ENCODE results near the gene MOCS1. TPM values are rescaled to one million over a fixed set of nuclear protein-coding genes. Genes with fewer than 3 reads are reported as not detected.

MOCS1 gene
- polyA plus RNA-seq, 1 of the 3 experiments (the other 2 are of a cell fraction): 4.2 TPM

DNA sequence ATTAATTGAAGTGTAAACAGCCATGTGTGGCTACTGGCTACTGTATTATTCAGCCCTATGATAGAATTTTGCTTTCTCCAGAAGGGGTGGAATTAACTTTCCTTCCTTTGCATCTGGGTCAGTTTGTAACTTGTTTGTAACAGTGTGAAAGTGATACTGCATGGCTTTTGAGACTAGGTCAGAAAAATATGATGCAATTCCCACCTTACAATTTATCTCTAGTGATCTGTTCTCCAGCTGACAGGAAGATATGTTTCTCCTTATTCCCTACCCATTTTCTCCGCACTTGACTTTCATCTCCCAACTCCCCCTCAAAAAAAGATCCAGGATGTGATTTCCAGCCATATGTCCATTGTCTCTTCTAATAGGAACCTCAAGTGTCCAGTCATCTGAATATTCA lies 2.6 kb upstream of the MOCS1 start:
- no peak overlapping the region for H3K9ac ChIP-seq
- H3K9me3 ChIP-seq: no peaks in the 10 kb centered on the region
- no peak overlapping the region for H3K4me3 ChIP-seq (ENCODE audit: low read depth in 2 of 2, low read length in 1 of 2)
- TF ChIP-seq MEF2A (IDR thresholded peaks at IDR 0.05; ENCODE audit: borderline replicate concordance, low read depth) (no peak), MXI1 (IDR thresholded peaks at IDR 0.05; ENCODE audit: low read depth, low read length) (no peak), TEAD4 (IDR thresholded peaks at IDR 0.05; ENCODE audit: borderline replicate concordance, insufficient read depth) (no peak), JUND (IDR thresholded peaks at IDR 0.05) (no peak), RAD21 (IDR thresholded peaks at IDR 0.05; ENCODE audit: low read length) (no peak), RCOR1 (IDR thresholded peaks at IDR 0.05; ENCODE audit: low read length) (no peak), RXRA (IDR thresholded peaks at IDR 0.05; ENCODE audit: borderline replicate concordance, low read depth) (no peak), SIN3A (IDR thresholded peaks at IDR 0.05; ENCODE audit: borderline replicate concordance, low read depth, low read length) (no peak), NRF1 (IDR thresholded peaks at IDR 0.05; ENCODE audit: low read depth, low read length) (no peak)
- TF ChIP-seq, protein P1, sequence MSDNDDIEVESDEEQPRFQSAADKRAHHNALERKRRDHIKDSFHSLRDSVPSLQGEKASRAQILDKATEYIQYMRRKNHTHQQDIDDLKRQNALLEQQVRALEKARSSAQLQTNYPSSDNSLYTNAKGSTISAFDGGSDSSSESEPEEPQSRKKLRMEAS (IDR thresholded peaks at IDR 0.05; ENCODE audit: low read depth): no peak
- TF ChIP-seq, protein P2, sequence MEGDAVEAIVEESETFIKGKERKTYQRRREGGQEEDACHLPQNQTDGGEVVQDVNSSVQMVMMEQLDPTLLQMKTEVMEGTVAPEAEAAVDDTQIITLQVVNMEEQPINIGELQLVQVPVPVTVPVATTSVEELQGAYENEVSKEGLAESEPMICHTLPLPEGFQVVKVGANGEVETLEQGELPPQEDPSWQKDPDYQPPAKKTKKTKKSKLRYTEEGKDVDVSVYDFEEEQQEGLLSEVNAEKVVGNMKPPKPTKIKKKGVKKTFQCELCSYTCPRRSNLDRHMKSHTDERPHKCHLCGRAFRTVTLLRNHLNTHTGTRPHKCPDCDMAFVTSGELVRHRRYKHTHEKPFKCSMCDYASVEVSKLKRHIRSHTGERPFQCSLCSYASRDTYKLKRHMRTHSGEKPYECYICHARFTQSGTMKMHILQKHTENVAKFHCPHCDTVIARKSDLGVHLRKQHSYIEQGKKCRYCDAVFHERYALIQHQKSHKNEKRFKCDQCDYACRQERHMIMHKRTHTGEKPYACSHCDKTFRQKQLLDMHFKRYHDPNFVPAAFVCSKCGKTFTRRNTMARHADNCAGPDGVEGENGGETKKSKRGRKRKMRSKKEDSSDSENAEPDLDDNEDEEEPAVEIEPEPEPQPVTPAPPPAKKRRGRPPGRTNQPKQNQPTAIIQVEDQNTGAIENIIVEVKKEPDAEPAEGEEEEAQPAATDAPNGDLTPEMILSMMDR (IDR thresholded peaks at IDR 0.05): no peak
- 83% methylated on average over 1 of the region's 1 CpG for WGBS (ENCODE audit: low lambda C conversion rate)
- H3K27me3 ChIP-seq (ENCODE audit: insufficient read depth): no peaks in the 10 kb centered on the region
- H3K9me2 ChIP-seq: no peaks in the 10 kb centered on the region
- ChIA-PET POLR2A (no interaction called here), CTCF (interaction anchor here (1.3 kb wide), 1 partner anchor 12 kb away, joined by 3 read pairs; no protein-coding TSS in a partner anchor)
- H3K4me2 ChIP-seq: no peak overlapping the region
- peaks cover 0 to 9% of the 10 kb centered on the region in 2 experiments; a peak in 3 of 4 replicates for H3K4me1 ChIP-seq (ENCODE audit: control insufficient read depth in 1 of 2, insufficient read depth in 2 of 2, low read depth in 1 of 2, low read length in 1 of 2)
- H3F3A ChIP-seq (replicated peaks; ENCODE audit: insufficient read depth): no peaks in the 10 kb centered on the region
- peaks cover 6% of the 10 kb centered on the region; the same call in 1 of the 2 replicates for H3K79me2 ChIP-seq (ENCODE audit: insufficient read depth)
- H4K20me1 ChIP-seq (ENCODE audit: insufficient read depth): no peaks in the 10 kb centered on the region
- no peak overlapping the region for H3K27ac ChIP-seq (ENCODE audit: low read depth in 2 of 2, low read length in 1 of 2)
- DNase-seq: no peak
- H2AFZ ChIP-seq (ENCODE audit: low read depth): no peak overlapping the region
- no peaks in the 10 kb centered on the region for H3K36me3 ChIP-seq (replicated peaks in 1 of 2; ENCODE audit: control insufficient read depth in 1 of 2, insufficient read depth in 2 of 2, low read length in 1 of 2)

DNA sequence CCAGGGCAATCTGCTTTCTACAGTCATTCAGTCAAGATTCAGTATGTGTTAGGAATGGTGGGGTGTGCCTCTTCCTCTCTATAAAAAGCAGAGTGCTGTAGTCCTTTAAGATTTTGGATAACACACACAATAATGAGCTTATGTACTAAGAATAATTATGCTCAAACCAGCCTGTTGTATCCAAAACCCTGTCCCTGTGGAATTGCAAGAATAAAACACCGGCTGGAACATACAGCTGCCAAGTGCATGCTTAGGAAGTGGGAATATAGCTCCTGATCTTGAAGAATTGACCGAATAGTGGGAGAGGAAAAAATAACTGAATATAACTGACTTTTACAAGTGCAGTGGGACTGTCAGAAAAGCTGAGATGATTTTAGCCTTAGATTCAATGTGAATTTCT lies 979 bp upstream of the MOCS1 start:
- Histone ChIP-seq H3K79me2 (ENCODE audit: insufficient read depth) (peaks cover 6% of the 10 kb centered on the region; the same call in 1 of the 2 replicates), H3K9me3 (no peaks in the 10 kb centered on the region), H3K36me3 (replicated peaks in 1 of 2; ENCODE audit: control insufficient read depth in 1 of 2, insufficient read depth in 2 of 2, low read length in 1 of 2) (no peaks in the 10 kb centered on the region), H3K27ac (ENCODE audit: low read depth in 2 of 2, low read length in 1 of 2) (no peak overlapping the region), H3K27me3 (ENCODE audit: insufficient read depth) (no peaks in the 10 kb centered on the region), H3K9me2 (no peaks in the 10 kb centered on the region), H3K4me3 (ENCODE audit: low read depth in 2 of 2, low read length in 1 of 2) (no peak overlapping the region), H2AFZ (ENCODE audit: low read depth) (no peak overlapping the region), H3K9ac (no peak overlapping the region), H3K4me1 (ENCODE audit: control insufficient read depth in 1 of 2, insufficient read depth in 2 of 2, low read depth in 1 of 2, low read length in 1 of 2) (peaks cover 0 to 9% of the 10 kb centered on the region in 2 experiments; a peak in 3 of 4 replicates), H3F3A (replicated peaks; ENCODE audit: insufficient read depth) (no peaks in the 10 kb centered on the region), H3K4me2 (no peak overlapping the region), H4K20me1 (ENCODE audit: insufficient read depth) (no peaks in the 10 kb centered on the region)
- CTCF ChIA-PET: no interaction called here
- 64% methylated on average over 2 of the region's 2 CpGs for WGBS (ENCODE audit: low lambda C conversion rate)
- DNase-seq: no peak
- POLR2A ChIA-PET: interaction anchor here (2.2 kb wide), 1 partner anchor 12 kb away, joined by 8 read pairs; no protein-coding TSS in a partner anchor
- TF ChIP-seq RXRA (IDR thresholded peaks at IDR 0.05; ENCODE audit: borderline replicate concordance, low read depth): no peak
- TF ChIP-seq, protein P3, sequence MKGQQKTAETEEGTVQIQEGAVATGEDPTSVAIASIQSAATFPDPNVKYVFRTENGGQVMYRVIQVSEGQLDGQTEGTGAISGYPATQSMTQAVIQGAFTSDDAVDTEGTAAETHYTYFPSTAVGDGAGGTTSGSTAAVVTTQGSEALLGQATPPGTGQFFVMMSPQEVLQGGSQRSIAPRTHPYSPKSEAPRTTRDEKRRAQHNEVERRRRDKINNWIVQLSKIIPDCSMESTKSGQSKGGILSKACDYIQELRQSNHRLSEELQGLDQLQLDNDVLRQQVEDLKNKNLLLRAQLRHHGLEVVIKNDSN (IDR thresholded peaks at IDR 0.05; ENCODE audit: borderline replicate concordance, low read depth): no peak
- TF ChIP-seq, protein P4, sequence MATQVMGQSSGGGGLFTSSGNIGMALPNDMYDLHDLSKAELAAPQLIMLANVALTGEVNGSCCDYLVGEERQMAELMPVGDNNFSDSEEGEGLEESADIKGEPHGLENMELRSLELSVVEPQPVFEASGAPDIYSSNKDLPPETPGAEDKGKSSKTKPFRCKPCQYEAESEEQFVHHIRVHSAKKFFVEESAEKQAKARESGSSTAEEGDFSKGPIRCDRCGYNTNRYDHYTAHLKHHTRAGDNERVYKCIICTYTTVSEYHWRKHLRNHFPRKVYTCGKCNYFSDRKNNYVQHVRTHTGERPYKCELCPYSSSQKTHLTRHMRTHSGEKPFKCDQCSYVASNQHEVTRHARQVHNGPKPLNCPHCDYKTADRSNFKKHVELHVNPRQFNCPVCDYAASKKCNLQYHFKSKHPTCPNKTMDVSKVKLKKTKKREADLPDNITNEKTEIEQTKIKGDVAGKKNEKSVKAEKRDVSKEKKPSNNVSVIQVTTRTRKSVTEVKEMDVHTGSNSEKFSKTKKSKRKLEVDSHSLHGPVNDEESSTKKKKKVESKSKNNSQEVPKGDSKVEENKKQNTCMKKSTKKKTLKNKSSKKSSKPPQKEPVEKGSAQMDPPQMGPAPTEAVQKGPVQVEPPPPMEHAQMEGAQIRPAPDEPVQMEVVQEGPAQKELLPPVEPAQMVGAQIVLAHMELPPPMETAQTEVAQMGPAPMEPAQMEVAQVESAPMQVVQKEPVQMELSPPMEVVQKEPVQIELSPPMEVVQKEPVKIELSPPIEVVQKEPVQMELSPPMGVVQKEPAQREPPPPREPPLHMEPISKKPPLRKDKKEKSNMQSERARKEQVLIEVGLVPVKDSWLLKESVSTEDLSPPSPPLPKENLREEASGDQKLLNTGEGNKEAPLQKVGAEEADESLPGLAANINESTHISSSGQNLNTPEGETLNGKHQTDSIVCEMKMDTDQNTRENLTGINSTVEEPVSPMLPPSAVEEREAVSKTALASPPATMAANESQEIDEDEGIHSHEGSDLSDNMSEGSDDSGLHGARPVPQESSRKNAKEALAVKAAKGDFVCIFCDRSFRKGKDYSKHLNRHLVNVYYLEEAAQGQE (IDR thresholded peaks at IDR 0.05; ENCODE audit: low read depth, low read length): no peak
- no peak for TF ChIP-seq SMC3 (IDR thresholded peaks at IDR 0.05; ENCODE audit: low read depth, low read length)
- TF ChIP-seq RCOR1 (IDR thresholded peaks at IDR 0.05; ENCODE audit: low read length): no peak
- TF ChIP-seq RAD21 (IDR thresholded peaks at IDR 0.05; ENCODE audit: low read length): no peak
- TF ChIP-seq SIN3A (IDR thresholded peaks at IDR 0.05; ENCODE audit: borderline replicate concordance, low read depth, low read length): no peak
- no peak for TF ChIP-seq TEAD4 (IDR thresholded peaks at IDR 0.05; ENCODE audit: borderline replicate concordance, insufficient read depth)
- TF ChIP-seq JUND (IDR thresholded peaks at IDR 0.05): no peak
- no peak for TF ChIP-seq YY1 (IDR thresholded peaks at IDR 0.05; ENCODE audit: low read depth)
- no peak for TF ChIP-seq GATA2 (CRISPR knock-in tag; IDR thresholded peaks at IDR 0.05)
- no peak for TF ChIP-seq CHD2 (IDR thresholded peaks at IDR 0.05; ENCODE audit: low read length, partially characterized antibody)
- no peak for TF ChIP-seq FOXM1 (IDR thresholded peaks at IDR 0.05; ENCODE audit: low read depth)
- TF ChIP-seq, protein P5, sequence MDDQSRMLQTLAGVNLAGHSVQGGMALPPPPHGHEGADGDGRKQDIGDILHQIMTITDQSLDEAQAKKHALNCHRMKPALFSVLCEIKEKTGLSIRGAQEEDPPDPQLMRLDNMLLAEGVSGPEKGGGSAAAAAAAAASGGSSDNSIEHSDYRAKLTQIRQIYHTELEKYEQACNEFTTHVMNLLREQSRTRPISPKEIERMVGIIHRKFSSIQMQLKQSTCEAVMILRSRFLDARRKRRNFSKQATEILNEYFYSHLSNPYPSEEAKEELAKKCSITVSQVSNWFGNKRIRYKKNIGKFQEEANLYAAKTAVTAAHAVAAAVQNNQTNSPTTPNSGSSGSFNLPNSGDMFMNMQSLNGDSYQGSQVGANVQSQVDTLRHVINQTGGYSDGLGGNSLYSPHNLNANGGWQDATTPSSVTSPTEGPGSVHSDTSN (IDR thresholded peaks at IDR 0.05): no peak

Measured in SK-N-SH (cell line).